LoVo (cell line): ENCODE measurements around the gene RABGAP1L.
A peak's percentile ranks its signal among the peaks of the same experiment; 100 is the strongest.

Source experiments
- DNase-seq: peaks from one replicate; pipeline ENCODE4 v3.0.0-alpha.2; 2016; ENCODE audit warnings: low spot score

Gene RABGAP1L

GRCh38 chr1:174198202-174198601, 38.9 kb downstream of the RABGAP1L start:
- DNase-seq = no peak

- DNase-seq = no peak
These were observed 41.4 kb downstream of the RABGAP1L start for GRCh38 chr1:174200746-174201145.

GRCh38 chr1:174204697-174205308, 45.5 kb downstream of the RABGAP1L start:
- DNase-seq = no peak

- no peak for DNase-seq
These were observed 47.0 kb downstream of the RABGAP1L start for GRCh38 chr1:174206148-174206836.

- no peak for DNase-seq
These were observed 50.2 kb downstream of the RABGAP1L start for GRCh38 chr1:174209347-174210187.

GRCh38 chr1:174211486-174211885, 52.2 kb downstream of the RABGAP1L start:
- DNase-seq = no peak

- no peak for DNase-seq
These were observed 56.4 kb downstream of the RABGAP1L start for GRCh38 chr1:174215766-174216165.

GRCh38 chr1:174217248-174217647, 57.9 kb downstream of the RABGAP1L start:
- no peak for DNase-seq

- peak; percentile 36 for DNase-seq
These were observed 58.7 kb downstream of the RABGAP1L start for GRCh38 chr1:174217787-174218574.

- DNase-seq = no peak
These were observed 59.7 kb downstream of the RABGAP1L start for GRCh38 chr1:174218983-174219382.

- no peak for DNase-seq
These were observed 60.5 kb downstream of the RABGAP1L start for GRCh38 chr1:174219606-174220370.

- no peak for DNase-seq
These were observed 62.4 kb downstream of the RABGAP1L start for GRCh38 chr1:174221681-174222080.

- no peak for DNase-seq
These were observed 63.0 kb downstream of the RABGAP1L start for GRCh38 chr1:174222166-174222949.

- no peak for DNase-seq
These were observed 65.3 kb downstream of the RABGAP1L start for GRCh38 chr1:174224641-174225040.

- DNase-seq = no peak
These were observed 66.3 kb downstream of the RABGAP1L start for GRCh38 chr1:174225499-174226204.

- DNase-seq = no peak
These were observed 71.1 kb downstream of the RABGAP1L start for GRCh38 chr1:174230399-174230798.

- no peak for DNase-seq
These were observed 73.4 kb downstream of the RABGAP1L start for GRCh38 chr1:174232761-174233160.

- peak; percentile 19 for DNase-seq
These were observed 79.7 kb downstream of the RABGAP1L start for GRCh38 chr1:174238845-174239501.

- no peak for DNase-seq
These were observed 80.2 kb downstream of the RABGAP1L start for GRCh38 chr1:174239541-174239940.
